ENCODE results near the gene NOX5. TPM values are rescaled to one million over a fixed set of nuclear protein-coding genes. Genes with fewer than 3 reads are reported as not detected.

Gene NOX5
- total RNA-seq, 1 experiment from 2014 or later = 0.91 TPM

- TF ChIP-seq CEBPB (IDR thresholded peaks at IDR 0.05; ENCODE audit: low read depth) (no peak), ZBTB33 (IDR thresholded peaks at IDR 0.05; ENCODE audit: extremely low read depth, insufficient replicate concordance, low read length) (no peak), SIN3A (IDR thresholded peaks at IDR 0.05; ENCODE audit: low read depth) (no peak), FOSL1 (IDR thresholded peaks at IDR 0.05; ENCODE audit: low read depth) (no peak), REST (IDR thresholded peaks at IDR 0.05; ENCODE audit: low read depth) (no peak), MAX (IDR thresholded peaks at IDR 0.05) (no peak), CTCF (IDR thresholded peaks at IDR 0.05 in 2 of 3, conservative IDR thresholded peaks at IDR 0.05 in 1 of 3; ENCODE audit: borderline replicate concordance in 1 of 3, insufficient read depth in 1 of 3, low read depth in 2 of 3, low read length in 2 of 3) (no peak), ZFX (IDR thresholded peaks at IDR 0.05) (no peak), ATF3 (IDR thresholded peaks at IDR 0.05) (no peak), SRF (IDR thresholded peaks at IDR 0.05; ENCODE audit: low read depth) (no peak), POLR2A (IDR thresholded peaks at IDR 0.05; ENCODE audit: borderline replicate concordance, extremely low read depth, insufficient read depth, insufficient read length) (no peak), EZH2 (IDR thresholded peaks at IDR 0.05) (no peak), POLR2AphosphoS5 (IDR thresholded peaks at IDR 0.05; ENCODE audit: low read depth, low read length) (no peak), SP1 (IDR thresholded peaks at IDR 0.05; ENCODE audit: low read depth) (no peak), RAD21 (IDR thresholded peaks at IDR 0.05; ENCODE audit: low read depth) (no peak)
- Histone ChIP-seq H3K9ac (ENCODE audit: low read length) (no peak overlapping the region), H3K36me3 (ENCODE audit: control insufficient read depth in 1 of 2, insufficient read depth in 2 of 2, low read length in 2 of 2) (no peaks in the 10 kb centered on the region), H3K9me3 (ENCODE audit: control insufficient read depth in 1 of 2, insufficient read depth in 1 of 2, low read depth in 1 of 2, low read length in 2 of 2) (no peaks in the 10 kb centered on the region), H3K4me1 (ENCODE audit: control insufficient read depth in 1 of 2, insufficient read depth in 2 of 2, low read length in 2 of 2) (no peaks in the 10 kb centered on the region), H3K27me3 (ENCODE audit: insufficient read depth, low read length) (no peaks in the 10 kb centered on the region), H3K4me3 (replicated peaks in 1 of 2; ENCODE audit: low read depth in 1 of 2, low read length in 2 of 2) (no peak overlapping the region), H3K79me2 (ENCODE audit: insufficient read depth, low read length) (no peaks in the 10 kb centered on the region), H2AFZ (ENCODE audit: low read depth, low read length, poor library complexity, severe bottlenecking) (no peak overlapping the region), H3K4me2 (ENCODE audit: low read length) (no peak overlapping the region), H3K9me2 (ENCODE audit: insufficient read depth) (no peaks in the 10 kb centered on the region), H4K20me1 (ENCODE audit: insufficient read depth) (no peaks in the 10 kb centered on the region), H3K27ac (ENCODE audit: low read depth, low read length) (no peak overlapping the region)
- no peak for ATAC-seq
- RAD21 ChIA-PET (ENCODE audit: low non-redundant PET in 1 of 2, low total read pairs in 2 of 2, uncharacterized antibody in 2 of 2, unreplicated experiment in 2 of 2) = no interaction called here
- CTCF ChIA-PET = no interaction called here
- intact Hi-C loops (cut with micrococcal nuclease) = no loop called here
- POLR2A ChIA-PET = no interaction called here
- BruUV-seq (replicated peaks) = no TSS peak
- DNase-seq (ENCODE audit: low read depth, low spot score) = no peak
Observed at GRCh38 chr15:68989541-68990230, 24.8 kb upstream of the NOX5 start.
